ENCODE results near the gene RECQL5.

GRCh38 chr17:75650874-75651273, 16.1 kb downstream of the RECQL5 start:
- TF ChIP-seq GATA2 (IDR thresholded peaks at IDR 0.05; ENCODE audit: low read depth, low read length) (no peak), GATA3 (IDR thresholded peaks at IDR 0.05; ENCODE audit: low read depth, low read length) (no peak)
